Stimulated activated CD4-positive, alpha-beta T cell treated with anti-CD3 and anti-CD28 coated beads, Interleukin-15, amount 100 ng/mL, for 48 hours (primary cell): ENCODE measurements around the gene ACTL7A.
A peak's percentile ranks its signal among the peaks of the same experiment; 100 is the strongest.
"Not testable (repeated sequence)": the region's sequence is repeated elsewhere in the genome, so short reads cannot be mapped to it uniquely, and the experiment has no call there.

ENCODE experiments used
- DNase-seq, 2 donors: peaks; one replicate each; pipeline ENCODE4 v3.0.0-alpha.2; 2020; ENCODE audit warnings: low read depth in 2 of 2

ACTL7A gene, protein sequence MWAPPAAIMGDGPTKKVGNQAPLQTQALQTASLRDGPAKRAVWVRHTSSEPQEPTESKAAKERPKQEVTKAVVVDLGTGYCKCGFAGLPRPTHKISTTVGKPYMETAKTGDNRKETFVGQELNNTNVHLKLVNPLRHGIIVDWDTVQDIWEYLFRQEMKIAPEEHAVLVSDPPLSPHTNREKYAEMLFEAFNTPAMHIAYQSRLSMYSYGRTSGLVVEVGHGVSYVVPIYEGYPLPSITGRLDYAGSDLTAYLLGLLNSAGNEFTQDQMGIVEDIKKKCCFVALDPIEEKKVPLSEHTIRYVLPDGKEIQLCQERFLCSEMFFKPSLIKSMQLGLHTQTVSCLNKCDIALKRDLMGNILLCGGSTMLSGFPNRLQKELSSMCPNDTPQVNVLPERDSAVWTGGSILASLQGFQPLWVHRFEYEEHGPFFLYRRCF

DNA sequence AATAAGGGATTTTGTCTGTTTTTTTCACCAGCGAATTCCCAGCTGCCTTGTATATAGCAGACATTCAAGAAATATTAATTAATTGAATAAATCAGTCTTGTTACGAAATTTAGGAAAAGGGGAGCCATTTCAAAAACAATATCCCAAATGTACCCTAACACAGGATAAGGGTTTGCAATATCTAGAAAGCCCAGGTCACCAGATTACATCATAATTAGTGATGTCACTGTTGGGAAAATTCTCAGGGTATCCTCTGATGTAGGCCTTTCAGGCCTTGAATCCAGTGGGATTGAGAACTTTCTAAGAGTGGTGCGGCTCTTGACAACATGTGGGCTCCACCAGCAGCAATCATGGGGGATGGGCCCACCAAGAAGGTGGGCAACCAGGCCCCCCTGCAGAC, at the start of gene ACTL7A:
ACTL7A (plus strand) TSS at position 270 of the 400 bp plus-strand sequence; CDS start at position 327, 57 bp downstream.
- DNase-seq, result no peak

DNA sequence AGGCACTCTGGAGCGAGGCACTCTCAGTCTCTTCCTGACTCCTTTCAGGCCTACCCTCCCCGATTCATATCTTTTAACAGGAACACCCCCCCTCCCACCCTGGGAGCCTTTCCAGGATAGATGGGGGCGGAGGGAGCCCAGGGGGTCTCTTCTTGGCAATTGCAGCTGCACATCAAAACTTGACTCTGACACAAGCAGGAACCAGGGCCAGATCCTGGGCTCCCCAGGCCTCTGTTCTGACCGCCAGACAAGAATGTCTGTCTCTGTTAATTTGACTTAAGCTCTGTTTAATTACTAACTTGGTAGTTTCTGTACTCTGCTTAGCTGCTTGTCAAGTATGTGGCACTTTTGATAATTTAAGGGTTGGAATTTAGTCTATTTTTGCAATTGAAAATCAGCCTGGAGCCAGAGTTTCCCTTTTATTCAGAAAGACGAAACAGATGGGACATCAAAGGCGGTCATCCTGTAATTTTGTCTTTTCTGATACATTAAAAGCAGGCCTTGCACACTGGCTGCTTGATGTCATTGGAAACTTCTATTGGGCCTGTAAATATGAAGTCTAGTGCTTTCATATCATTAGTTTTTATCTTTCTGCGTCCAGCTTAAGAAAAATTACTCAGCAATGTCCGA, 49.6 kb upstream of the ACTL7A start:
- DNase-seq, result no peak

DNA sequence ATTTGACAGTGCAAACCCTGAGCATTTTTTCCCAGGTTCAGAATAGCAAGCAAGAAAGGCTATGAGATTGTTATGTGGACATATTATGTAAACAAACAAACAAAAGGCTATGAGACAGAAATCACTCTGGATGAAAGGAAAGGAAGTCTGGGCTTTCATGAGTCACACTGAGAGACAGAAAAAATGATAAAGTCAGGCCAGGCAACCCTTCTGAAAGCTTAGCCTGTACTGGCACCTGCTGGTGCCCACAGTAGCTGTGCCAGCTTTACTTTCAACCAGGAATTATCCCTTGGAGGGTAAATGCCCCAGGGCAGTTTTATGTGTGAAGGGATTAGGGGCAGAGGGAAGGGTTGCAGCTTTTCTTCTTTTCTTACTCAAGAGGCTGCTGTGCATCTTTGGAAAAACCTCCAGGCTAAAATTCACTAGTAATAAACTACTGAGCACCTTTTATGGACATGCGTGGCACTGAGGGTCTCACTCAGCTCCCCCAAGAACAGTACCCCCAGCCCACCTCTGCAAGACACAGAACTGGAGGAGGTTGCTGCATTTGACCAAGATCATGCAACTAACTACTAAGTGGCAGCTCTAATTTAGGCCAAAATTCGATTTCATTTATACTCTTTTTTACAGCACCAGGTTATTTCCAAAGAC, 48.0 kb upstream of the ACTL7A start:
- DNase-seq, result no peak

DNA sequence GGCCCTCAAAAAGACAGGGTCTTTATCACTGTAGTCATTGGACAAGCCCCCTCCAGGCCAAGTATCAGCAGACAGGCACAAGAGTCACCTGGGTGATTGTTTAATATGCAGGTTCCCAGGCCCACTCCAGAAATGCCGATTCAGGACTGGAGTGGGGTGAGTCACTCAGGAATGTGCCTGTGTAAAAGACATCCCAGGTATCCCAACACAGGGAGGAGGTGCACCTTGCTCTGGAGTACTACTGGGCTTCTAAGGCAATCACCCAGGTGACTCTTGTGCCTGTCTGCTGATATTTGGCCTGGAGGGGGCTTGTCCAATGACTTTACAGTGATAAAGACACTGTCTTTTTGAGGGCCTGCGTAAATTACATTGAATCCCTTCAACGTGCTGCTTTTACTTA, 46.9 kb upstream of the ACTL7A start:
- no peak for DNase-seq

DNA sequence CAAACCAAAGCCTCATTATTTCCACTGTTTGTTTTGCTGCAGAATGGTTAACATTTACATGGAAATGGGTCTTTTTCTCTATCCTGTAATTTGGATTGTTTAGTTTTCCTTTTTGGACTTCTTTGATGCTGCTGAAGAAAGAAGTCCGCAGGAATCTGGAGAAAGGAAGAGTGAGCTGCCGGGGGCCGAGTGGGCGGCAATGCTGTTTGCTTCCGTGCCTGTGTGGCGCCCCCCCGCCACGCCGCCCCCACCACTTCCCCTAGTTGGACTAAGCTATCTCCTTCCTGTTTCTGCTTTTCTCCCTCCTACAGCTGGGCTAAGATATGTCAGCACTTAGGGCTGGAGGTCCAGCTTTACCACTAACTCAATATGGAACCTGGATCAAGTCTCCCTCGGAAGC, 46.0 kb upstream of the ACTL7A start:
- no peak for DNase-seq

DNA sequence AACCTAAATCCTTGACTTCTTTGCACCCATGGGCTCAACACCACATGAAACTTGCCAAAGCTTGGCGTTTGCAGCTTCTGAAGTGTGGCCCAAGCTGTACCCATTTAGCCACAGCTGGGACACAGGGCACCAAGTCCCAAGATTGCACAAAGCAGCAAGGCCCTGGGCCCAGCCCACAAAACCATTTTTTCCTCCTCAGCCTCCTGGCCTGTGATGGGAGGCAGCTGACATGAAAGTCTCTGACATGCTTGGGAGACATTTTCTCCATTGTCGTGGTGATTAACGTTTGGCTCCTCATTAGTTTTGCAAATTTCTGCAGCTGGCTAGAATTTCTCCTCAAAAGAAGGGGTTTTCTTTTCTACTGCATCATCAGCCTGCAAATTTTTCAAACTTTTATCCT, 38.2 kb upstream of the ACTL7A start:
- DNase-seq, result no peak

DNA sequence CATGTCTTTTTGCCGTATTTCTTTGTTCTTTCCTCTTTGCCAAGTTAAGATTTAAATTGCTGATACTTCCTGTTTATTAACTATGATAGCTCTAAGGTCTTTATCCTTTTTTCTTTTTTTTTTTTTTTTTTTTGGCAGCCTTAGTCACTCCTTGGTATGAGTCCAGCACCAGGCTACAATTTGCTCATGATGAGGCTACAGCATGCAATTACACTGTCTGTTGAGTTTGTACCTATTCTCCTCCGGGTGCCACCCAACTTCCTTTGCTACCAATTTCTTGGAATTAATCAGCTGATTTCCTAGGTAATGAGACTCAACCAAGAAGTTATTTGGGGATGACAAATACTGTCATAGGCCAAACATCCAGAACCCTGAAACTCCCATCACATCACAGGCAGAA, 31.8 kb upstream of the ACTL7A start:
- no peak for DNase-seq

DNA sequence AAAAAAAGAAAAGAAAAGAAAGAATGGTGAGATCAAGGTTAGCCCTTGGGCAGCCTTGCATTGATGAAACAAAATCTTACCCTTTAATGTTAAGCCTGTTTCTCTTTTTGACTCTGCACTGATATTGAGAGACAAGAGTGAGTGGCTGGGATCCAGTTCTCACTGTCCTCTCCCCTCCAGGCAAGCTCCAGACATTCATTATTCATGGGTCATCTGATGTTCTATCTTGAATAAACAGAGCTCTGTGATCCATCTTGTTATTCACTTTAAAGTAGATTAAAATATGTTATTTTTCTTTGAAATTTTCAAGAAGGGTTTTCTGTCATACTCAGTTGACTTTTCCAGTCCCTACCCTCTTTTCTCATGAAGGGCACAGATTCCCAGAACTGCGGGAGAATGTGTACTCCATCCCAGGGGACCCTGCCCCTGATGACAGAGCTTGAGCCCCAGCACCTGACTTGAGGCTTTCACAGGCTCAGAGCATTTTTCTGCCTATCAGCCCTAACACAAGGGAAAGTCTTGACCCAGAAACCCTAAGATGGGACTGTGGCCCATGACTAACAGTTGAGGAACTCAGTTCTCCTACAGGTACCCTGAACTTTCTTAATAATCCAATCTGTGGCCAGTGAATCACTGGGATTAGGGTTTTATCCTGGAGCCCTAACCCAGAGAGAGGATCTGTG, 30.4 kb upstream of the ACTL7A start:
- no peak for DNase-seq

DNA sequence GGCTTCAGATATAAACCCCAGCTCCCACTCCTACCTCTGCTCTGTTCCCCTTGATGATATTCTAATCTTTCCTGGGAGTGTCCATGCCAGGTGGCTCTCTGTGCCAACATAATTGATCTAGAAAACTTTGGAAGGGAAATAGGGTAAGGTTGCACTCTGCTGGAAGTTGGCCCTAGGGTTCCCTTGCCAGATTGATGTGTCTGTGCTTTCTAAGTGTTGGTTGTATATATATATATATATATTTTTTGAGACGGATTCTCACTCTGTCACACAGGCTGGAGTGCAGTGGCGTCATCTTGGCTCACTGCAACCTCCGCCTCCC, 29.9 kb upstream of the ACTL7A start:
- no peak for DNase-seq

DNA sequence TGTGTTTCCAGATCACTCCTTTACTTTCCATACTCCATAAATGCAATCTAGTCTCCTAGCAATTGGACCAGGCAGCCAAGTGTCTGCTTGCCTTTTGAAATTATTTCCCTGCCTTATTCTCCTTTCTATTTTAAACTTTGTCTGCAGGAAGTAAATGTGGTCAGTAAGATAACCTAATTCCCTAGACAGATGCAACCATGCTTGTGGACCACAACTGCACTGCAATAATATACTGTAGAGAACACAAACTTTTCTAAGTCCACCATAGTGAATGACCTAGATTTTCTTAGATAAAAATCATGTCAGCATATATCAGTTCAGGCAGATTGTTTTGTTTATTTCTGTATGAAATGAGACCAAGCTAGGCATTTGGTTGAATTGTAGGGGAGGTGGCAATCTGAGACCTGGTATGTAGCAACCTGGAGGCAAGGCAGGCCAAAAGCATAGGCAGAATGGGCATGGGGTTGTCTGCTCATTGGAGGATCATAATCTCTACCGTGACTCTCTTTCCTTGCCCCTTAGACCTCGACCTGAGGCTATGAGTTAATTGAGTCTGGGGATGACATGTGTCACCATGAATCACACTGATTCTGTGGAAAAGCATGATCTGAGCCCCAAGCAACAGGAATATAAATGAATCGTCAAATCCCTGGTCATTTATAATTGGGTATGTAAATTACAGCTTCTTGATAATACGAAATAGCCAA, 27.0 kb upstream of the ACTL7A start:
- DNase-seq, result no peak

DNA sequence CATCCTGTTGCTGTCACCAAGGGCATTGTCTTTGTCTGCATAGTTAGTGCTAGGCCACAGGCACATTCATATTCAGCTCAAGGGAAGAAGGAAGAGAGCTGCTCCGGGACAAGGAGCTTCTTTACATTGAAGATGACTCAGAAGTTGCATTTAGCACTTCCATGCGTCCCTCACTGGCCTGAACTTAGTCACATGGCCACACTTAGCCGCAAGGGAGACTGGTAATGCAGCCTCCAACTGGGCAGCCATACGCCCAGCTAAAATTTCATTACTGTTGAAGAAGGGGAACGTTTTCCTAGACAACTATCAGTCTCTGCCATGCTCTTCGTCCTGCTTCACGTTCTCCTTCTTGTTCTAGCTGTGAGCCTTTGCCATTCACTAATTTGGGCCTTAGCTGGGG, 26.2 kb upstream of the ACTL7A start:
- DNase-seq, result no peak

DNA sequence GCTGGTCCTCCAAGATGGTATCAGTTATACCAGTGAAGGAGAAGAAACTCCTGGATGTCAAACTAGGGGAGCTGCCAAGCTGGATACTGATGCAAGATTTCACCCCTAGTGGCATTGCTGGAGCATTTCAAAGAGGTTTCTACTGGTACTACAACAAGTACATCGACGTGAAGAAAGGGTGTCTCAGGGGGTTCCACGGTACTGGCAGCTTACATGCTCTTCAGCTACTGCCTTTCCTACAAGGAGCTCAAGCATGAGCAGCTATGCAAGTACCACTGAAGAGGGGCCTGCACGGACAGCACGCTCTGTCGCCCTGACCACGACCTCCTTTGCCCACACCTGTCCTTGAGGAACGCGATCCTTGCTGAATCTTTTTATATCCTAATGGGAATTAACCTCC, 25.7 kb upstream of the ACTL7A start:
- DNase-seq, result no peak

DNA sequence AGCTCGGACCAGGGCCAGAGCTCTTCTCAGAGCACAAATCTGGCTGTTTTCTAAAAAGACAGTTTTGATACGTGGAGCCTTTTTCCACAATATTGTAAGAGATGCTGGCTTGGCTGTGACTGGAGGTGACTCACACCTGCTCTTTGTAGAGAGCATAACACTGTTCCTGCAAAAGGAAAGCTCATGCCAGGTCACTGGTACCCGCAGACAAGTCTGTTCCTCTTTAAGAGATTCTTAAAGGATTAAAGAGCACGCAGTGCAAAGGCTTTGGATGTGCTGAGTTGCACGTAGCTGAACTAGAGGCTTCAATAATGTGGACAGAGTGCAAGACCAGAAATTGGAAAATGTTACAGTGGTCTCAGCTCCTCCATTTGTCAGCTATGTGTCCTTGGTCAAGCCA, 25.3 kb upstream of the ACTL7A start:
- DNase-seq, result no peak

DNA sequence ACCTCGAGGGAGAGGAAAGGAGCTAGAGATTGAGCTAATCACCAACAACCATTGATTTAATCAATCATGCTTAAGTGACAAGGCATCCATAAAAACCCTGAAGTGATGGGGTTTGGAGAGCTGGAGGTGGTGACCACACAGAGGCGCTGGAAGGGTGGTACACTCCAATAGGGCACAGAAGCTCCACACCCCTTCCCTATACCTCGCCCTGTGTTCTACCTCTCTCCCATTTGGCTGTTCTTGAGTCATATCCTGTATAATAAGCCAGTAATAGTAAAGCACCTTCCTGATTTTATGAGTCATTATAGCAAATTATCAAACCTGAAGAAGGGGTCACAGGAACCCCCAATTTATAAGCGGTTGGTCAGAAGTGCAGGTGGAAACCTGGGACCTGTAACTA, 24.5 kb upstream of the ACTL7A start:
- DNase-seq, result no peak

DNA sequence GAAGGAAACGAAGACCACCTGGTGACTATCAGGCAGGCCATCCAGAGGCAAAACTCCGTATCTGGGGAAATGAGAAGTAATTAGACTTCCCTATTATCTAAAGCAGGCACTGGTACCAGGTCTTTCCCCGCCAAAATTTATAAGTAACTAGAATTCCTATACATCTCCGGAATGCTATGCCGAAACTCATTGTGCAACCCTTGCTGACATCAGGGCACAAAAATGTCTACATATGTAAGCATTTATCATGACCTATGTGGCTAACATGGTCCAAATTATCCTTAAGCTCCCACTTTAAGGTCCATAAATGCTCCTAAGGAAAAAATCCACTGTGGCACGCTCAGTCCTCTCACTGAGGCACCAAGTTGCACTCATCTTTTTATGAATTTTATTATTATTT, 24.0 kb upstream of the ACTL7A start:
- DNase-seq, result no peak

DNA sequence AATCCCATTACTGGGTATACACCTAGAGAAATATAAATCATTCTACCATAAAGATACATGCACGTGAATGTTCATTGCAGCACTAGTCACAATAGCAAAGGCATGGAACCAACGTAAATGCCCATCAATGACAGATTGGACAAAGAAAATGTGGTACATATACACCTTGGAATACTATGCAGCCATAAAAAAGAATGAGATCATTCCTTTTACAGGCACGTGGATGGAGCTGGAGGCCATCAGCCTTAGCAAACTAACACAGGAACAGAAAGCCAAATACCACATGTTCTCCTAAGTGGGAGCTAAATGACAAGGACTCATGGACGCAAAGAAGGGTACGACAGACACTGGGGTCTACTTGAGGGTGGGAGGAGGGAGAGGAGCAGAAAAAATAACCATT, 22.5 kb upstream of the ACTL7A start:
- not testable (repeated sequence) for DNase-seq

DNA sequence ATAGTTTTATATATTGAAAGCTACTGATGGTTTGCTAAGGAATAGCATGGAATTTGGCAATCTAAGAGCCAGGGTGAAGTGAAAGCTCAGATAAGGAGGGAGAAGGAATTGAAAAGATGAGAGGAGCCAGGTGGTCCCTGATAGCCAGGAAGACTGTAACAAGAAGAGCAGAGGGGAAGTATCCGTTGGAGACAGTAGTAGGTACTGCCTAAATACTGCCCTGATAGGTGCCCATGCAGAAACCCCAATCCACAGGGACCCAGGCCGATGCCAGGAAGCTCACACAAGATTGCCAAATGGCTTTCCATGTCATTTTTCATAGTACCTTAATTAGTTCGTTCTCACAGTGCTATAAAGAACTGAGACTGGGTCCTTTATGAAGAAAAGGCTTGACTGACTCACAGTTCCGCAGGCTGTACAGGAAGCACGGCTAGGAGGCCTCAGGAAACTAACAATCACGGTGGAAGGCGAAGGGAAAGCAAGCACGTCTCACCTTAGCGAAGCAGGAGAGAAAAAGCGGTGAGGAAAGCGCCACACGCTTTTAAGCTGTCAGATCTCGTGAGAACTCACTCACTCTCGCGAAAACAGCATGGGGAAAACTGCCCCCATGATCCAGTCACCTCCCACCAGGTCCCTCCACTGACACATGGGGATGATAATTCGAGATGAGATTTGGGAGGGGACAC, 19.3 kb upstream of the ACTL7A start:
- peak in 1 of 2 donors; percentile 15 for DNase-seq

DNA sequence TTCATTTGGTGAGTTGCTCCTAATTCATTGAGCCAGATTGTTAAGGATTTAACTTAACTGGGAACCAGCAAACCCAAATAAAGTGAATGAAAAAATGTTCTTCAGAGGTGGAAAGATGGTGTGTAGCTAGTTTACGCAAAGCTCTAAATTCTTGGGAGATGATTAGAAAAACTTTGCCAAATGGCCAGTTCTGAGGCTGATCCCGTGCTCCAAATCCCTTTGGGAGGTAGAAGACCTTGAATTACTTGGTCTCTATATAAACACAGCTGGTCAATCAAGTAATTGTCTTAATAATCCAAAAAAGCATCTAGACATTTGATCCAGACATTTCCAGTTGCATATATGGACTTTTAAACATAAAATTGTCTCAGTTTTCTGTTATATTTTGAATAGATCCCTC, 17.7 kb upstream of the ACTL7A start:
- no peak for DNase-seq

DNA sequence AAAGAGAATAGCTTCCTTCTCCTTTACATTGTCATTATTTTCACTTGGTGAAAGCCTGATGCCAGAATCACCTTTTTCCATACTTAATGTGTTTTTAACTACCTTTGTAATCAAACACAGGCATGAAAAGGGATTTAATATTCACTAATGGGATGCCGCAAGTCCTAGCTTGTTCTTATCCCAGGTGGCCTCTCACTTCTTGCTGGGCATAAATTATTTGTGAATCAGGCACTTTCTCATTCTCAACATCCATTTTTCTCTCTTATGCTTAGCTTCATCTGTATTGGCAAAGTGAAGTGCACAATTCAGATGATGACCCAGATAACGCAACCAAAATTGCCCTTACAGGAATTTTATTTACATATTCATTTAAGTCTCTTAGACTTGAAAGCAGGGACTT, 17.2 kb upstream of the ACTL7A start:
- DNase-seq, result no peak

DNA sequence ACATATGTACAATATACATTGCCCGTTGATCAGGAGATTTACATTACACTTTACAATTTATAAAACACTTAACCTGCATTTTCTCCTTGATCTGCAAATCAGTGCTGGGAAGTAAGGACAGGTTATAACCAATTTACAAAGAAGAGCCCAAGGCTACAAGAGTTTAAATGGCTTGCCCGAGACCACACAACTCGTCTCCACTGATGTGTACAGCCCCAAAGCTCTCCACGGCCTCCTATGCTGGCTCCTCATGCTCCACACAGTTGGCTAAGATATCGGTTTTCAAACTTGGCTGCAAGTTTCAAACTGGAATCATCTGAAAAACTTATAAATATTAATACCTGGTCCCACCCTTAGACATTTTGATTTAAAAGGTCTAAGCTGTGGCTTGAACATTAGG, 16.6 kb upstream of the ACTL7A start:
- DNase-seq, result no peak

DNA sequence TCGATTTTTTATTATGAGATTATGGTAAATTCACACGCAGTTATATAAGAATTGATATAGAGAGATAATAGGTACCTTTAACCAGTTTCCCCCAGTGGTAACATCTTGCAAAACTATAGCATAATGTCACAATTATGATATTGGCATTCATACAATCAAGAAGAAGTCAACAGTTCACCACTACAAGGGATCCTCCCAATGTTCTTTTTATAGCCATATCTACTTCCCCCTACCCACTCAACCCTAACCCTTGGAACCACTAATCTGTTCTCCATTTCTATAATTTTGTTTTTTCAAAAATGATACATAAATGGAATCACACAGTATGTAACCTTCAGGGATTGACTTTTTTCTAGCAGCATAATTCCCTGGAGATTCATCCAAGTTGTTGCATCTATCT, 16.1 kb upstream of the ACTL7A start:
- DNase-seq, result no peak
